Measurements from ENCODE around the gene SHLD1.

Gene SHLD1

GRCh38 chr20:5870568-5870981, 120.4 kb downstream of the SHLD1 start:
- Histone ChIP-seq H3K4me3 (ENCODE audit: low read depth, low read length) (no peak overlapping the region), H3K9me3 (ENCODE audit: severe bottlenecking) (no peaks in the 10 kb centered on the region), H3K36me3 (no peaks in the 10 kb centered on the region), H3K27ac (peak overlapping the region; percentile 52), H3K27me3 (ENCODE audit: insufficient read depth, low read depth, severe bottlenecking) (no peaks in the 10 kb centered on the region)
- DNase-seq: peak; percentile 13
- TF ChIP-seq, protein P1, sequence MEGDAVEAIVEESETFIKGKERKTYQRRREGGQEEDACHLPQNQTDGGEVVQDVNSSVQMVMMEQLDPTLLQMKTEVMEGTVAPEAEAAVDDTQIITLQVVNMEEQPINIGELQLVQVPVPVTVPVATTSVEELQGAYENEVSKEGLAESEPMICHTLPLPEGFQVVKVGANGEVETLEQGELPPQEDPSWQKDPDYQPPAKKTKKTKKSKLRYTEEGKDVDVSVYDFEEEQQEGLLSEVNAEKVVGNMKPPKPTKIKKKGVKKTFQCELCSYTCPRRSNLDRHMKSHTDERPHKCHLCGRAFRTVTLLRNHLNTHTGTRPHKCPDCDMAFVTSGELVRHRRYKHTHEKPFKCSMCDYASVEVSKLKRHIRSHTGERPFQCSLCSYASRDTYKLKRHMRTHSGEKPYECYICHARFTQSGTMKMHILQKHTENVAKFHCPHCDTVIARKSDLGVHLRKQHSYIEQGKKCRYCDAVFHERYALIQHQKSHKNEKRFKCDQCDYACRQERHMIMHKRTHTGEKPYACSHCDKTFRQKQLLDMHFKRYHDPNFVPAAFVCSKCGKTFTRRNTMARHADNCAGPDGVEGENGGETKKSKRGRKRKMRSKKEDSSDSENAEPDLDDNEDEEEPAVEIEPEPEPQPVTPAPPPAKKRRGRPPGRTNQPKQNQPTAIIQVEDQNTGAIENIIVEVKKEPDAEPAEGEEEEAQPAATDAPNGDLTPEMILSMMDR (IDR thresholded peaks at IDR 0.05; ENCODE audit: low read depth, low read length): no peak

DNA sequence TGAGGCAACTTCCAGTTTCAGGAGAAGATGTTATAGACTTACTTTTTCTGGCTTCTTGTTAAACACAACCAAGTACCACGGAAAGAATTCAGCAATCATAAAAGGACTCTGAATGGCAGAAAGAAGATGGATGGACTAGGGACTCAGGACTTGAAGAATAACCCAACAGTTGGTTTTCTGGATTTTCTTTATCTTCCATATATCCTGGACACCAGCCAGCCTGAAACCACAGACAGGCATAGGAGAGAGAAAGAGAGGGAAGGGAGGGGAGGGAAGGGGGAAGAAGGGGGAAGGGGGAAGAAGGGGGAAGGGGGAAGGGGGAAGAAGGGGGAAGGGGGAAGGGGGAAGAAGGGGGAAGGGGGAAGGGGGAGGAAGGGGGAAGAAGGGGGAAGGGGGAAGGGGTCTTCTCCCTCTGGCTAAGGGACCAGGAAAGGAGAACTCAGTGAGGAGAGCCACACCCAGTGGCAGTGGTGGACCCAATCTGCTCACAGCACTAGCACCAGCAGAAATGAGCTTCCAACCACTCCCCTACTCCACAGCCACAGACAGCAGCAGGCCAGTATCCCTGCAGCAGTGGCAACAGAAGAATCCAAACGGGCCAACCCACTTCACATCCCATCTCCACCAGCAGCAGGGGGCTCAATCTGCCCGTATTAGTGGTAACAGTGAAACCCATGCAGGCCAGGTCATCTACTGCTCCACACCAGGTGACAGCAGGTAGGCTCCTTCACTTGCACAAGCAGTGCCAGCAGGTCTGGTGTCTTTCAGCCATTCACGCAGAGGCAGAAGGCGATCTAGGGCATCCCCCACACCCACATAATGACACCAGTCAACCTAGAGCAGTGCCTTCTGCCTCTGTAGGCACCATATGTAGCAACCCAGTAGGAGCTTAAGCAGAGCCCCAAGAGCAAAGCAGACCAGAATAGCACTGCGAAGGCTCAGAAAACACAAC, 121.5 kb downstream of the SHLD1 start:
- H3K9me3 ChIP-seq (ENCODE audit: severe bottlenecking): no peaks in the 10 kb centered on the region
- H3K36me3 ChIP-seq: no peaks in the 10 kb centered on the region
- no peaks in the 10 kb centered on the region for H3K27me3 ChIP-seq (ENCODE audit: insufficient read depth, low read depth, severe bottlenecking)
- H3K27ac ChIP-seq: no peak overlapping the region
- TF ChIP-seq, protein P1 (IDR thresholded peaks at IDR 0.05; ENCODE audit: low read depth, low read length): no peak
- H3K4me3 ChIP-seq (ENCODE audit: low read depth, low read length): no peak overlapping the region
- peak; percentile 20 for DNase-seq

DNA sequence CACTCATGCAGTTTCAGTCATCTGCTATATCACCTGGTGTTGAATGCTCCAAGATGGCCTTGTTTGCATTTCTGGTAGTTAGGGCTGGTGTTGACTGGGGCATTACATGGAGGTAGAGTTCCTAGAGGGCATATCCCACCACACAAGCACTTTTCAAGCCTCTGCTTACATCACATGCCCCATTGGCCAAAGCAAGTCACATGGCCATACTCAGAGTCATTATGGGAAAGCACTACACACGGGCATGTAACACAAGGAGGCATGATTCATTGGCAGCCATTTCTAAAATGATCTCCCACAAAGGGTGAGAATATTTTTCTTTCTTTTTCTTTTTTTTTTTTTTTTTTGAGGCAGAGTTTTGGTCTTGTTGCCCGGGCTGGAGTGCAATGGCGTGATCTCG, 126.9 kb downstream of the SHLD1 start:
- Histone ChIP-seq H3K27me3 (ENCODE audit: insufficient read depth, low read depth, severe bottlenecking) (no peaks in the 10 kb centered on the region), H3K4me3 (ENCODE audit: low read depth, low read length) (no peak overlapping the region), H3K36me3 (no peaks in the 10 kb centered on the region), H3K9me3 (ENCODE audit: severe bottlenecking) (no peaks in the 10 kb centered on the region), H3K27ac (no peak overlapping the region)
- DNase-seq: no peak
- TF ChIP-seq, protein P1 (IDR thresholded peaks at IDR 0.05; ENCODE audit: low read depth, low read length): no peak

GRCh38 chr20:5880326-5880725, 130.1 kb downstream of the SHLD1 start:
- H3K27ac ChIP-seq: no peak overlapping the region
- H3K27me3 ChIP-seq (ENCODE audit: insufficient read depth, low read depth, severe bottlenecking): no peaks in the 10 kb centered on the region
- DNase-seq: no peak
- TF ChIP-seq, protein P1 (IDR thresholded peaks at IDR 0.05; ENCODE audit: low read depth, low read length): no peak
- H3K36me3 ChIP-seq: no peaks in the 10 kb centered on the region
- H3K4me3 ChIP-seq (ENCODE audit: low read depth, low read length): no peak overlapping the region
- H3K9me3 ChIP-seq (ENCODE audit: severe bottlenecking): no peaks in the 10 kb centered on the region

DNA sequence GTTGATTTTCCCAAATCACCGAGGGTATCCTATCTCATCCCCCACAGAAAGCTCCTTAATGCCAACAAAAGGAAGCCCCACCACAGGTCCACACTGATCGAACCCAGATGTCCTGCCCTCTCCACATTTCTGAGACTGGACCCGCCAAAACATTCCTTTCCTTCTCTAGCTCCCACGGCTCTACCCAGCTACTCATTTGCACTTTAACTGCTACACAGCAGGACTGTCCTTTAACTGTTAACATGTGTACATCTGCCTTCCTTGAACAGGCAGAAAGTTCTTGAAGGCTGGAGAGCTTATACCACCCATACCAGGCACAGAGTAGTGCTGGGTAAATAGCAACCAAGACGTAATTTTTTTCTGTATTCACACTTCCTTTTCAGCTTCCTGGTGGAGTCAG, 131.5 kb downstream of the SHLD1 start:
- TF ChIP-seq, protein P1 (IDR thresholded peaks at IDR 0.05; ENCODE audit: low read depth, low read length): no peak
- H3K4me3 ChIP-seq (ENCODE audit: low read depth, low read length): no peak overlapping the region
- DNase-seq: no peak
- no peaks in the 10 kb centered on the region for H3K36me3 ChIP-seq
- H3K9me3 ChIP-seq (ENCODE audit: severe bottlenecking): no peaks in the 10 kb centered on the region
- H3K27ac ChIP-seq: no peak overlapping the region
- H3K27me3 ChIP-seq (ENCODE audit: insufficient read depth, low read depth, severe bottlenecking): no peaks in the 10 kb centered on the region

All from WERI-Rb-1 (cell line).